Stimulated activated CD8-positive, alpha-beta memory T cell treated with anti-CD3 and anti-CD28 coated beads, Interleukin-15, amount 100 ng/mL, for 1 hour (primary cell): ENCODE data around the gene SAMSN1.
"Not testable (repeated sequence)": the region's sequence is repeated elsewhere in the genome, so short reads cannot be mapped to it uniquely, and the experiment has no call there.

Source experiments
- DNase-seq: peaks from one replicate; pipeline ENCODE4 v3.0.0-alpha.2; 2020; ENCODE audit warnings: low read depth

The SAMSN1 gene

DNA sequence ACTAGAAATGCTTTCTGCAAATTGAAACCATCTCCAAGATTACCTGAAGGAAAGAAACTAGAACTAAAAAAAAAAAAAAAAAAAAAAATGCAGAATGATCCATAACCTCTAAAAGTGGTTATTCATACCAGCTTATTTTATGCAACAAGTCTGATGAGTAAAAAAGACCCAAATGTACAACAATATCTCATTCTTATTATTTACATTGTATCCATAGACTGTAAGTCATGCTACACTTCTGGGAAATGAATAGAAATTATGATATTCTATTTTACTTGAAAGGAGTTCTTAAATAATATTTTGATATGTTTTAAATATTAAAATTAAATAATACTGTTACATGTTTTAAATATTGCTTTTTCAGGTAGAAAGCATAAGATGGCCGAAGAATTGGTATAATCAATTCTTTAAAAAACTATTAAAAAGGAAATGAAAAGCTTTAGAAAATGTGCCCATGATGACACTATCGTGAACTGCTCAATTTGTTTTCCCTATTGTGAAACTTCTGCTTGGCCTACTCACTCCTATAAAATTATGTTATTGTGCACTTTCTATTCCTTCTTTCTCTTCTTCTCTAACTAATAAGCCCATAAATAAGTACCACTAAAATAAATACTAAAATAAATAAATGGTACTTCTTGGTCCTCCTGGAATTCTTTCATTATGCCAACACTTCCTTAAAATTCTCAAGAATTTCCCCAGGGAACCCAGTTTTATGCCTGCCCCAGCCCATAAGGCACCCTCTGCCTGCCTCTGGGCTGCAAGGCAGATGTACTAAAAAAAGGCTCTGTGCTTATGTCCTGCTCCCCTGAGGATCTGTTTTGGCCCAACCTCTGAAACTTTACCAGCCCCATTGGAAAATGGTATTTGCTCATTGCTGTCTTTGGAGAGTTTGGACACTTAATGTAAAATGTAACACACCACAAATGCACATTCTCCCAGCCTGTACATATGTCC, 18.1 kb downstream of the SAMSN1 start:
- DNase-seq = no peak

DNA sequence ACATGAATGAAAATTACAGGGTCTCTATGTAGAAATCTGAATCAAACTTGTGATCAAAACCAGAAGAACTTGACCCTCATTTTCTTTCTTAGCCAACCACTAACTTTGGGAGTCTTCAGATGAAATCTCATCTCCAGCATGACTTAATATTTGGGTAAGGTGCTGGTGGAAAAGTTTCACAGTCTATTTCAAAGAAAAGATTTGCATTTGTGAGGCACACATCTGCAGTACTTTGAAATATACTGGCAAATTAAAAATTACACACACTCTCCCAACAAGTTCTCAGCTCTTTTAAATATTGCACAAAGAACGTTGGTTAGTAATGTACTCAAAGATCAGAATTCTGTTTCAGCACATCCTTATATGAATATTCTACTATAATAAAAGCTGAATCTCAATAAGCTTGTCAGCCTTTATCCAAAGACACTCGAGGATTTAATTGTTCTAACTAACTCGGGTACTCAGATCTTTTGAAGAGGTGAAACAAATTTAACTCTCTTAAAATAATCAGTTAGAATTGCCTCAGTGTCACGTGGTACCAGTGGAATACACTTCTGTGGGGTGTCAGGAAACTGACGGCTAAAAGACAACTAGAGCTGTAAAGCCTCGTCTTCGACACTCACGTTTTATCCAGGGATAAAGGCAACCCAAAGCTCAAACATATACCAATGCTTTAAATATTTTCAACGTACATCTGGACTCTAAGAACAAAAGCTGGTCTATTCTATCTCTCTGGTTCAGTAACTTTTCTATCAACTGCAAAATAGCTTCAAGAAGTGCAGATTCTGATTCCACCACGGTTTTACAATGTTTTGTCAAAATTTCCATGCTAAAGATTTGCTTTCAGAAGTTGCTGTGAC, 19.0 kb downstream of the SAMSN1 start:
- no peak for DNase-seq

DNA sequence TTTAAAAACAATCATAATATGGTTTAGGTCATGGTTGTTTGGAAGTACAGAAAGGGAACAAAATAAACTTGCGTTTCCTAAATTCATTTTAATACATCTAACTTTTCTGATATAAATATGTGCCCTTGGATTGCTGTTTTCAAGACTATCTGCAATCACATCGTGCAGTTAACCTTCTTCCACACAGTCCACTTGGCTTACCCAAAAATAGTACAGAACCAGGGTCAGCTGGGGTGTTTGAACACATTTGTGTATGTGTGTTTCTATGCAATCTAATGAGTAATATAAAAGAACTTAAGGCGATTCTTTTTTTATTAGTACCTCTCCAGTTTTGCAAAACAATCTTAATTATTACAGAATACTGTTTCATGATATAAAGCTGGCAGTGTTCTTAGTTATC, 19.9 kb downstream of the SAMSN1 start:
- no peak for DNase-seq

DNA sequence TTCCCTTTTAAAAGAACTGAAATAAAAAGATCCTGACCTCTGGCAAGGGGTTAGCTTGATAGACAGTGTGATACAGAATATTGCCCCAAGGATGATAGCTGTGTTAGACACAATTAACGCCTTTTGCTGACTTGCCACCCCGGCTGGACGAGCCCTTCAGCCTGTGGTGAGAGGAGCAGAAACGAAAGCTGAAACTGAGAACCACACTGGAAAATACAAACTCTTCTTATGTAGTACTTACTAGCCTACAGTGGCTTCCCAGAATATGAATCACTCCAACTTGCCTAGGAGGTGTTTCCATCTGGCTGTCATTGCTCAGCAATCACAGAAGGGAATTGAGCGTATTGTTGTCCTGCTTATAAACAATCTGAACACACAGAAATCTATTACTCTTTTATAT, 22.9 kb downstream of the SAMSN1 start:
- DNase-seq = no peak

DNA sequence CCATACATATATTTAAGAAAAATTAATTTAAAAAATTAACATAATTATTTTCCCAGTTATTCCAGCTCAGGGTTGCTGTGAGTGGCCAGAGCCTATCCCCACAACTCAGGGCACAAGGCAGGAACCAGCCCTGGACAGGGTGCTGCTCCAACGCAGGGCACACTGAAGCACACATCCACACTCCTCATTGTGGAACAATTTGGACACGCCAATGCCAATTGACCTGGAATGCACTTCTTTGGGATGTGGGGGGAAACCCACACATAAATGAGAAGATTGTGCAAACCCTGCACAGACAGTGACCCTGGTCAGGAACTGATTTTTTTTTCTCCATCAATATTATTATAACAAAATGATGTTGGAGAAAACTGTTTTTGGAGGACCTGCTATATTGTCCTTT, 23.4 kb downstream of the SAMSN1 start:
- DNase-seq = no peak

DNA sequence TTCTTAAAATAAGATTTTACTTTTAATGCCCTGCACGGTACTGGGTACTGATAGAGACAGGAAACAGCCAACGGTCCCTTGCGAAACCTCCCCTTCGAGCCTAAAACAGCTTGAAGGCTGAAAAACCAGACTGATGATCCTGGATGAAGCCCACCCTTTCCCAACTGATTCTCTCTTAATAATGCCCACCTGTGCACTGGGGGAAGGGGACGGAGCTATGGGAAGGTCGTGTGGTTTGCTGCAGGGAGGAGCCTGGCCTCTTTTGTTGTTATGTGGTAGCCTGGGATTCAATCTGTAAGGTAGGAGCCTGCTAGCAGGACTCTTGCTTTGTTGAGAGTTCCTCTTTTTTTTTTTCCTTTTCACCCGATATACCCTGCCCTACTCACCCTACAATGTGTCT, 25.6 kb downstream of the SAMSN1 start:
- DNase-seq = no peak

DNA sequence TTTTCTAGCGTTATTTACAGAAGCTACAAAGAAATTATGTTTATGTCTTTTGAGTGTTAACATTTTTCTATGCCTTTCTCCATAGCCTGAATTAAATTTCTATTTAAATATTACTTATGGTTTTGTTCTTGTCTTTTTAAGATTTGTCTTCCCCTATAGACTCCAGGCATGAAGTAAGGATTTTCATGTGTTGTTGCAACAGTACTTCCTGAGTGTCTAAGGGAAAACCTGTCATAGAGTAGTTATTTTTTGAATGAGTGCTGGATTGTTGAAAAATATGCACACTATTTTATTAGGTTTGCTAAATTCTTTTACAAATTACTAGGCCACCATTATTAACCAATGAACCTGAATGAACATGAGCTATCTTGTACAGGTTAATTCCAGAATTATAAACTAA, 27.1 kb downstream of the SAMSN1 start:
- DNase-seq = no peak

DNA sequence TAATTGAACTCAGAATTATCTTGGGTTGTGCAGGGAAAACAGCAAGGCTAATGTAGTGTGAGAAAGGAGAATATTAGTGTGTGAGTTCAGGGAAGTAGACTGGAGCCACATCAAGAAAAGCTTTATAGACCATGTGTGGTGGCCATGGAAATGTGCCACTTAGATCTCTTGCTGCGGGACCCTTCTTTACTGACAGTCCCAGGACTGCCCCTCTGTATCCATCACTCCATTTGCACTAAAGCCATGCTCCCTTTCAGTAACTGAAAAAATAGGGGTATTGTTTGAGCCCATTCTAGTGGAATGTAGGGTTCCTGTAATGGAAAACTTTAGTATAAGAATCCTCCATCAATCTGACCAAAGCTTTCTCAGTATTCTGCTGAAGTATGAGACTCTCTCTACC, 32.3 kb downstream of the SAMSN1 start:
- DNase-seq = no peak

DNA sequence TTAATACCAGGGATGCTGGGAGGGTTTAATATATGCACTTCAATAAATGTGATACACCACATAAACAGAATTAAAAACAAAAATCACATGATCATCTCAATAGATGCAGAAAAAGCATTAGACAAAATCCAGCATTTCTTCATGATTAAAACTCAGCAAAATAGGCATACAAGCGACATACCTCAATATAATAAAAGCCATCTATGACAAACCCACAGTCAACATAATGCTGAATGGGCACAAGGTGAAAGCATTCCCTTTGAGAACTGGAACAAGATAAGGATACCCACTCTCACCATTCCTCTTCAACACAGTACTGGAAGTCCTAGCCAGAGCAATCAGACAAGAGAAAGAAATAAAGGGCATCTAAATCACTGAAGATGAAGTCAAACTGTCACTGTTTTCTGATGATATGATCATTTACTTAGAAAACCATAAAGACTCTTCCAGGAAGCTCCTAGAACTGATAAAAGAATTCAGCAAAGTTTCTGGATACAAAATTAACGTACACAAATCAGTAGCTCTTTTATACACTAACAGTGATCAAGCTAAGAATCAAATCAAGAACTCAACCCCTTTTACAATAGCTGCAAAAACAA, 39.2 kb downstream of the SAMSN1 start:
- not testable (repeated sequence) for DNase-seq

DNA sequence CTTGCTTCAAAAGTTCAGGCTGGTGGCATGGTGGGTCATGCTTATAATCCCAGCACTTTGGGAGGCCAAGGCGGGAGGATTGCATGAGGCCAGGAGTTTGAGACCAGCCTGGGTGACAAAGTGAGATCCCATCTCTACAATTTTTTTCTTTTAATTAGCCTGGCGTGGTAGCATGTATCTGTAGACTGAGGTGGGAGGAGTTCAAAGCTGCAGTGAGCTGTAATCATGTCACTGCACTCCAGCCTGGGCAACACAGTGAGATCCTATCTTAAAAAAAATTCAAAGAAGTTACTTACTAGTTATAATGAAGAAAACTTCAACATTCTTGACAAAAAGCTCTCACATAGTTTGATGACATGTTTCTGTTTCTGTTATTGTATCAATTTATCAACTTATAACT, 45.2 kb downstream of the SAMSN1 start:
- no peak for DNase-seq

DNA sequence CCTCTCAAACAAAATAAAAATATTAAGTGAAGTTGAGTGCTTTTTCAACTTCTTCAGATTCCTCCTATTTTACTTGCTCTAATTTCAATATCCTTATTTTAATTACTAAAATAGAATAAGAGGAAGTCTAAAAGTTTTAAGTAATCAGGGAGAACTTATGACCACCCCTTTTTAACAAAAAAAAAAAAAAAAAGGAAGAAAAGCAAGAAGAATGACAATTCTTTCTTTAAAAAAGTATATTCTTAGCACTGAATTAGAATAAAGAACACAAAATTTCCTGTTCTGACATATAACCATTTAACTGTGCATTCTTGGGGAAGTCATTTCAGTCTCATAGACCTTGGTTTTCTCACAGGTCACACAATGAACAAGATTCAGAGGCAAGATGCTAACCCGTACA, 46.8 kb downstream of the SAMSN1 start:
- DNase-seq = no peak

DNA sequence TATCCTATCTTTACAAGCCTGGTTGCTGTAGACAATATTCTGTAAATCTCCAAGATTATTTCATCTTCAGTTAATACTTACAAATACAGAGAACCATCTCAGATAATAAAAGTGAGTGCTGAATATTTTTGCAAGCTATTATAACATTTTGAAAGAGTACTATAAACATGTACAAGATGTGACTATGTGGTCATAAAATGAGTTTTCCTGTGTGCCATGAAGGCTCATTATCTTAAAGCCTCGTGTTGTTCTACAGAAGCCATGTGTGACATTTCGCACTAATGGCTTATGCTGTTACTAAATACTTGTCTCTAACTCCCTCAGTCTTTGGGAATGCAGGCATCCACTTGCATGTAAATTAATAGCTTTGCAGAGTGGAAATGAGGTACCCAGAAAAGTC, 48.3 kb downstream of the SAMSN1 start:
- DNase-seq = no peak

DNA sequence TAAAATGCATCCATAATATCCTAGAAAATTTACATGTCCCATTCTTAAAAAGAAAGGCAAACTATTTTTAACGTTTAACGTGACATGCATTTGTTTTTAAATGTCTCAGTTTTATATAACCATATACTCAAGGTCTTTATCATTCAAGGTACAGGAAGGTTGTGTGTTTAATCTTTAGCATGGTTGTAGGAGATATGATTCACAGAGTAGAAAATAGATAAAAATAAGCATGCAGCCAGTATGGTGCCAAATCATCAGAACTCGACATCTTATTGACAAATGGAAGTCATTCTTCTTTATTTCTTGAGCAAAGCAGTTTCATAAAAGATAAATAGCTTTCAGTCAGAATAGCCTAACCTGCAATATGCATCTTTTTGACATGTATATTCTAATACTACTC, 51.0 kb downstream of the SAMSN1 start:
- DNase-seq = no peak

DNA sequence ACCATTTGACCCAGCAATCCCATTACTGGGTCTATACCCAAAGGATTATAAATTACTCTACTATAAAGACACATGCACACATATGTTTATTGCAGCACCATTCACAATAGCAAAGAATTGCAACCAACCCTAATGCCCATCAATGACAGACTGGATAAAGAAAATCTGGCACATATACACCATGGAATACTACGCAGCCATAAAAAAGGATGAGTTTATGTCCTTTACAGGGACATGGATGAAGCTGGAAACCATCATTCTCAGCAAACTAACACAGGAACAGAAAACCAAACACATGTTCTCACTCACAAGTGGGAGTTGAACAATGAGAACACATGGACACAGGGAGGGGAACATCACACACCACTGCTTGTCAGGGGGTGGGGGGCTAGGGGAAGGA, 51.9 kb downstream of the SAMSN1 start:
- DNase-seq = not testable (repeated sequence)

DNA sequence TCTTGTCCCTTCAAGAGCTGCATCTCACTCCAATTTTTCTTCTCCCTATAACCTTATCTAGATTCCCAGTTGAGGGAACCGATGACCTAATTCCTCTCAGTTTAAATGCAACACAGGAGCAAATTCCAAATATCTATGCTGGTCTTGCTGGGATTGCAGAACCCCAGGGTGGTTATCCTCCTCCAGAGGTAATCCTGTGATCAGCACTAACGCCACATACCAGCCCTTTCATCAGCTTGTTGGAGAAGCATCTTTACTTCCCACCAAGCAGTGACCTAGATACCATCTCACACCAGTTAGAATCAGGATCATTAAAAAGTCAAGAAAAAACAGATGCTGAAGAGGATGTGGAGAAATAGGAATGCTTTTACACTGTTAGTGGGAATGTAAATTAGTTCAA, 52.4 kb downstream of the SAMSN1 start:
- DNase-seq = no peak

DNA sequence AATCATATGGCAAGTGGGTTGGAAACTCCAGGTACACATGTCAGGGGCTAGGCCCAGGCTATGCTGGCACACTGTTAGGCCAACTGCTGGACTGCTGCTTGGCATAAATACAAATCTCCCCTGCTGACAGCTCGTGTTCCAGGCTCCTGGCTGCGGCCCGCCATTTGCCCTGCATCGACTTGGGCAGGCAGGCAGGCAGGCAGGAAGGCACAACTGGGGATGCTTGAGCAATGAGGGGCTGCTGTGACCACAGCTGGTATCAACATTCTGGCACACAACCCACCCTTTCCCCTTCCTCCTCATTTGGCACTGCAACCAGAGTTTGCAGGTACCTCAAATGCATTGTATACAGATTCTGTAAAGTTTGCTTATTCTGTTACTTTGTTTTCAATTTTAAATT, 53.2 kb downstream of the SAMSN1 start:
- DNase-seq = no peak

DNA sequence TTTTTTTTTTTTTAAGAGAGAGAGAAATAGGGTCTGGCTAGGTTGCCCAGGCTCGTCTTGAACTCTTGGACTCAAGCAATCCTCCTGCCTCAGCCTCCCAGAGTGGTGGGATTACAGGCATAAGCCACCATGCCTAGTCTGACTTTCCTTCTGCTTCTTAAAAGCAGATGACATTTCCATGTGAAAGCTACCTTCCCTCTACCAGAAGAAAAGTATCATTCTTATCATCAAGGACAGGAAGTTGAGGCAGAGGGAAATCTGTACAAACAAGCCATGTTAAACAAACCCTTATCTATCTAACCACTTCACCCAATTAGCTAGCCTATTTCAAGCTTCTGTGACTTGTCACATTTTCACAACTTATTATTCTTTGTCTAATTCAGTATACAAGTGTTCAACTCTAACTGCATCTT, 54.8 kb downstream of the SAMSN1 start:
- no peak for DNase-seq

DNA sequence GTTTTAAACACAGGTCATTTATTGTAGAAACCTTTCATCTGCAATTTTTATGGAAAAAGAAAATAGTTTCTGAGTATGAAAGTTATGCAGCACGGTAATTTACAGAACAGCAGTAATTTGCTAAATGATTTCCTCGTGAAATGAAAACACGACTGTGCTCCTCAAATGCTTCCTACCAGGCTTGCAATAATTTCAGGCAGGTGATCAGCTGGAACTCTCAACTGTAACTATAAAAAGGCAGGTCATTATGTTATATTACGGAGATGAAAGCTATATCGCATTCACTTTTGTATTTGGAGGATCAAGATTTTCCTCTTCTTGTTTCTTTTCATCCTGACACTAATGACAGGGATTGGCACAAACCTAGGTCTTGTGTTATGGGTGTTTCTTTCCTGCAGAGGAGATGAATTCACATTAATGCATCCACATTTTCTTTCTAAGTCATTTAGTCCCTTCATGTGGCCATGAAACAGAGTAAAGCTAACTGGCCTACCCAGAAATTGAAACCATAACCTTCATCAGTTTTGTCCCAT, 57.4 kb downstream of the SAMSN1 start:
- DNase-seq = no peak

DNA sequence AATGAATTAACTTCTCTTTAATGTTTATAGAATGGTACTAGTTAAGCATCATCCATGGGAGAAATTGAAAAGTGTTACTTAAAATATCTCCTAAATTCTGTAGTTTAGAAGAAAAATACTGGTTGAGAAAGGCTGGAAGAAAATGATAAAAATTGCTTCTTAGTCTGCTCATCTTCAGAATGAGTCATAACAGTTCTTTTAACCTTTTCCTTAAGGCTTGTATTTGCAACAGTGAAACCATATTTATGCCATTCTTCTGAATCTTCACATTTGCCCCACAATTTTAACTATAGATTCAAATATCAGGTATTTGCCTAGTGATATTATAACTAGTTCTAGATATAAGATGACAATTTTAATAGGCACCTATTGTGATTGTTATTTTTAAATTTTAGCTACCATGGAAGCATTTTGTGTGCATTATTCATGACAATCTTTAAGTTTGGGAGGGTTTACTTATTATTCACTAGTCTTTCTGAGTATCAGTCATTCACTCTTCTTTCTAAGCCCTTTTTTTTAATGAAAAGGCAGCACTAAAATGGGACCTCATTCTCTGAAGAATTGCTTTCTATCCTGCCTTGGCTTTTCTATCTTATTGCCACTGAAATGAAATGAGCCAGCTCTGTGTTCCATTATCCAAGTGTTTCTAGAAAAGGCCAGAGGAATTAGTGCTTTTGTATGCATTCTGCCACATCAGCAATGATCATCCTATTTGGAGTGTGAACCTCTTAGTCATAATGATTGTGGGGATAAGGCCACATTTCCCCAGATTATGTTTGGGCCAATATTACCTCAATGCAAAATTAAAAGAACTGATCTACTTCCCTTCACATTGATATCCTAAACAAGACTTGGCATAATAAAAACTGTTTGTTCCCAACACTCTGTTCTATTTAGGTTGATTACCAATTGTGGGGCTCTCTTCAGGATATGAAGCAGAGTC, 58.4 kb downstream of the SAMSN1 start:
- no peak for DNase-seq

DNA sequence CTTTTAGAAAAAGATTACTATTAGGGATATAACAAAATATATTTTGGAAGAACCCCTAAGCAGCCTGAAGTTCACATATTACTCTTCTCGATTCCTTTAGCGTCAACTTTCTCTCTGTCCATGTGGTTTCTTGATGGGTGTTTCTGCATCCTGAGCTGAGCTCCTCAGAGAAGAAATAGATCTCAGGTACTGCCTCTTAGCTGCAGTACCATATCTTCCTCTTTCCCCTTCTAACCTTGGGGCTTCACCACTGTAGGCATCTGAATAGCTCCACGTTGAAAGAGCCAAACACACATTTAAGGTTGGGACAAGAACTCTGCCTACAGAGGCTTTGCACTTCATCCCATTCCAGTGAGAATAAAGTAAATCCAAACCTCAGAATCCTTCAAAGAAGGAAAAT, 59.2 kb downstream of the SAMSN1 start:
- DNase-seq = no peak
